Measurements from ENCODE around the gene KLHL3.

The KLHL3 gene

GRCh38 chr5:137706841-137707240, 29.0 kb downstream of the KLHL3 start:
- no peaks in the 10 kb centered on the region for H3K27me3 Mint-ChIP-seq
- H3K4me1 Mint-ChIP-seq (ENCODE audit: low read depth), result no peaks in the 10 kb centered on the region
- peaks cover 15% of the 10 kb centered on the region for H3K36me3 Mint-ChIP-seq (ENCODE audit: low read depth)
- no peak overlapping the region for H3K27ac Mint-ChIP-seq
- H3K4me3 Mint-ChIP-seq, result no peak overlapping the region
- H3K9me3 Mint-ChIP-seq, result no peaks in the 10 kb centered on the region

- Mint-ChIP-seq H3K27me3 (no peaks in the 10 kb centered on the region), H3K4me1 (ENCODE audit: low read depth) (no peaks in the 10 kb centered on the region), H3K9me3 (no peaks in the 10 kb centered on the region), H3K36me3 (ENCODE audit: low read depth) (peaks cover 15% of the 10 kb centered on the region), H3K4me3 (no peak overlapping the region), H3K27ac (no peak overlapping the region)
Measured at GRCh38 chr5:137705106-137705505, 30.8 kb downstream of the KLHL3 start.

- Mint-ChIP-seq H3K4me3 (no peak overlapping the region), H3K9me3 (no peaks in the 10 kb centered on the region), H3K27me3 (no peaks in the 10 kb centered on the region), H3K27ac (no peak overlapping the region), H3K4me1 (ENCODE audit: low read depth) (no peaks in the 10 kb centered on the region), H3K36me3 (ENCODE audit: low read depth) (peaks cover 10% of the 10 kb centered on the region)
Measured at GRCh38 chr5:137703565-137703964, 32.3 kb downstream of the KLHL3 start.

DNA sequence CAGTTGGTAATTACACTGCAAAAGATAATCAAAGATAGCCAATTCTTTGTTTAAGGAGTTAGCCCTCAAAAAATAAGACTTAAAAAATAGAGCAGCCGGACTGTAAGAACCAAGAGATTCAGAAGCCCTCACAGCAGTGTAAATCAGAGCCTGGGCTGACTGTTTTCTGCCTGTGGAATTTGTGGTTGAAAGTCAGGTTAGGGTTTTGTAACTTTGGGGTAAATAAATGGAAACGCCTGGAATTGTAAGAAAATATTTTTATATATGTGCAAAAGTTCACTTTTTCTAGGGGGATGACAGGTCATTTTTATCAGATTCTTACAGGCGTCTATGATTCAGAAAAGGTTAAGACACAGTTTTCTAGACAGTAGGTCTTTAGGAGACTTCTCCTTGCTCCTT, 35.6 kb downstream of the KLHL3 start:
- H3K27me3 Mint-ChIP-seq, result no peaks in the 10 kb centered on the region
- peaks cover 23% of the 10 kb centered on the region for H3K4me1 Mint-ChIP-seq (ENCODE audit: low read depth)
- no peak overlapping the region for H3K27ac Mint-ChIP-seq
- no peak overlapping the region for H3K4me3 Mint-ChIP-seq
- H3K9me3 Mint-ChIP-seq, result no peaks in the 10 kb centered on the region
- peaks cover 4% of the 10 kb centered on the region for H3K36me3 Mint-ChIP-seq (ENCODE audit: low read depth)

- Mint-ChIP-seq H3K27ac (no peak overlapping the region), H3K9me3 (no peaks in the 10 kb centered on the region), H3K36me3 (ENCODE audit: low read depth) (peaks cover 4% of the 10 kb centered on the region), H3K27me3 (no peaks in the 10 kb centered on the region), H3K4me1 (ENCODE audit: low read depth) (peaks cover 29% of the 10 kb centered on the region), H3K4me3 (no peak overlapping the region)
Measured at GRCh38 chr5:137699336-137700281, 36.3 kb downstream of the KLHL3 start.

- no peaks in the 10 kb centered on the region for H3K9me3 Mint-ChIP-seq
- H3K36me3 Mint-ChIP-seq (ENCODE audit: low read depth), result peaks cover 9% of the 10 kb centered on the region
- no peak overlapping the region for H3K4me3 Mint-ChIP-seq
- H3K27me3 Mint-ChIP-seq, result no peaks in the 10 kb centered on the region
- H3K27ac Mint-ChIP-seq, result peak overlapping the region; percentile 78
- peaks cover 34% of the 10 kb centered on the region for H3K4me1 Mint-ChIP-seq (ENCODE audit: low read depth)
Measured at GRCh38 chr5:137696481-137696880, 39.4 kb downstream of the KLHL3 start.

DNA sequence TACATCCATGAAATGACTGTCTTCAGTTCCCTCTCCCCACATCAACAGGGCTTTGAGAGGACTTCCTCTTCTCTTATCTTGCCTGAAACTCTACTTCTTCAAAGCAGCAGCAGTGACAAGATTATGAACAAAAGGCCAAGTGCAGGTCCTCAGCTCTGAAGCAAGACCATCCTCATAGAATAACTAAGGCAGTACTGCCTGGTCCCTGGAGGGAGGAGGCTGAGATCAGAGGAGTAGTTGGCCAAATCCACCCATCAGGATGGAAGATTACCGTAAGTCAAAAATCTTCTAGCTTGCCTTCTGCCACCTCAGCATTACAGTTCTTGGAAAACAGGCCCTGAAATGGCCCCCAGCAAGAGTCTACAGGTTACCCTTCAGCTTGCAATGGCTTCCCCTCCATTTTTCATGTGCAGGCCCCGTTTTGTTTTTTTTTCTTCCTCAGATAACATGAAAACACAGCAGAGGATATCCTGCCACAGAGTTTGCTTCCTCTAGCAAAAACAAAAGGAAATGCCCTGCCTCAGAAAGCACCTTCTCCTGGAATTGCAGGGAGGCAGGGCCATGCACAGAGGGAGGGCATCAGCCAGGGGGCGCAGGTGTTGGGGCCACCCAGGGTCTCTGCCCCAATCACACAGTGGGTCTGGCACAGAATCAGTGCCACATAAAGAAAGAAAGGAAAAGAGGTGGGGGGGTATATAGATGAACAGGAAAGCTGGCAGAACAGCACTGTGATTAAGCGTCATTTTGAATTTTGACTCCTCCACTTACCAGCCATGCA, 40.0 kb downstream of the KLHL3 start:
- Mint-ChIP-seq H3K4me1 (ENCODE audit: low read depth) (peaks cover 34% of the 10 kb centered on the region), H3K9me3 (no peaks in the 10 kb centered on the region), H3K36me3 (ENCODE audit: low read depth) (peaks cover 9% of the 10 kb centered on the region), H3K4me3 (no peak overlapping the region), H3K27me3 (no peaks in the 10 kb centered on the region), H3K27ac (peak overlapping the region; percentile 59)

GRCh38 chr5:137693951-137694721, 41.8 kb downstream of the KLHL3 start:
- no peak overlapping the region for H3K27ac Mint-ChIP-seq
- peaks cover 9% of the 10 kb centered on the region for H3K36me3 Mint-ChIP-seq (ENCODE audit: low read depth)
- H3K4me3 Mint-ChIP-seq, result no peak overlapping the region
- H3K9me3 Mint-ChIP-seq, result no peaks in the 10 kb centered on the region
- H3K4me1 Mint-ChIP-seq (ENCODE audit: low read depth), result peaks cover 34% of the 10 kb centered on the region
- no peaks in the 10 kb centered on the region for H3K27me3 Mint-ChIP-seq

DNA sequence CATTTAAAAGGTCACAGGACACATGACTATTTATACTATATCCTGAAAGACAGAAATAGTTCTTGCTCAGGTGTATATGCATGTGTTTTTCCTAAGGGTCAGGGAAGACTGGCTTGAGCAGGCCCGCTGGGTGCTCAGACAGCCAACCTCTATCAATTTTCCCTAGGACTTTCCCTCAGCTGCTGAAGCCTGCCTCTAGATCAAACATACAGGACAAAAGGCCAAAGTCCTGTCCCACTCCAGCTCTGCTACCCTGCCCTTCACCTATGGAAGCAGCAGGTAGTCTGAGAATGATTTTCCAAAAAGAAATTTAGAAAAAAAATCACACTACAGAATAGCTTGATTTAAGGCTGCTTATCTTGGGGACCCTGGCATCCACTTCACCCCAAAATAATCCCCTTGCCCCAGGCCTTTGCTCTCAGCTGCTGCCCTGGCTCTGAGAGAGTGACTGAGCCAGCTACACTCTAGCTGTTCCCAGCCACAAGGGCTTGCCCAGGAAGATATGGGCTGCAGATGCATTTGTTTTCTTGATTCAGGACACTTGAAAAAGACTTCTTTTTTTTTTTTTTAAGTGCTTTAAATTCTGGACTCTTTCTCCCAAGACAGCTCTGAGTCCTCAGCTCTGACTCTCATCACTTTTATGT, 42.5 kb downstream of the KLHL3 start:
- H3K4me3 Mint-ChIP-seq, result no peak overlapping the region
- no peaks in the 10 kb centered on the region for H3K9me3 Mint-ChIP-seq
- peaks cover 34% of the 10 kb centered on the region for H3K4me1 Mint-ChIP-seq (ENCODE audit: low read depth)
- H3K27me3 Mint-ChIP-seq, result no peaks in the 10 kb centered on the region
- no peak overlapping the region for H3K27ac Mint-ChIP-seq
- peaks cover 14% of the 10 kb centered on the region for H3K36me3 Mint-ChIP-seq (ENCODE audit: low read depth)

GRCh38 chr5:137689306-137689705, 46.6 kb downstream of the KLHL3 start:
- Mint-ChIP-seq H3K9me3 (no peaks in the 10 kb centered on the region), H3K27ac (no peak overlapping the region), H3K27me3 (no peaks in the 10 kb centered on the region), H3K36me3 (ENCODE audit: low read depth) (peaks cover 10% of the 10 kb centered on the region), H3K4me3 (no peak overlapping the region), H3K4me1 (ENCODE audit: low read depth) (peaks cover 5% of the 10 kb centered on the region)

DNA sequence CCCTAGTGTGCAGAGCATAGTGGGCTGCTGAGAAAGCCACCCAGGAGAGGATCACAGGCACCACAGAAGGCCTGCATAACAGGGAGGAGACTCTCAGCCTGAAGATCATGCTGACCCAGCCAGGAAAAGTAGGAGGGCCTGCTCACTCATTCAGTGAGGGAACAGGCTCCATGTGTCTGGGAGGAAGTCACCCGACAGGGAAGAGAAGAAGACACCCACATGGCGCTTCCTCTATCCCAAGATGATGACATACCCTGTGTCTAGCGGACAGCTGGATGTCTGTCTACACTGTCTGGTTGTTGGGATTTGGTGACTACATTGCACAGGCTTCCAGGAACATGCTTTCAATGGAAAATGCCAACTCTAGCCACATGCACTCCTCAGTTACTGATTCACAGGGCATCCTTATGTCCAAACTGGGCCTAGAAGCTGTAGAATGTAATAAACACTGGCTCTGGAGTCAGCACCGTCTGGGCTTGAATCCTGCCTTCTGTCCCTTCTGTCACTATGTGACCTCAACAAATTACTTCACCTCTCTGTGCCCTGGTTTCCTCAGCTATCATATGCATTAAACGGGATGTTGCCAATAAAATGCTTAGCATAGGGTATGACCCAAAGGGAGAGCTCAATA, 47.6 kb downstream of the KLHL3 start:
- H3K4me1 Mint-ChIP-seq (ENCODE audit: low read depth), result peaks cover 5% of the 10 kb centered on the region
- H3K36me3 Mint-ChIP-seq (ENCODE audit: low read depth), result peaks cover 10% of the 10 kb centered on the region
- no peak overlapping the region for H3K4me3 Mint-ChIP-seq
- no peaks in the 10 kb centered on the region for H3K27me3 Mint-ChIP-seq
- H3K27ac Mint-ChIP-seq, result no peak overlapping the region
- H3K9me3 Mint-ChIP-seq, result no peaks in the 10 kb centered on the region

- H3K27me3 Mint-ChIP-seq, result no peaks in the 10 kb centered on the region
- peaks cover 6% of the 10 kb centered on the region for H3K36me3 Mint-ChIP-seq (ENCODE audit: low read depth)
- H3K4me1 Mint-ChIP-seq (ENCODE audit: low read depth), result no peaks in the 10 kb centered on the region
- no peak overlapping the region for H3K27ac Mint-ChIP-seq
- H3K4me3 Mint-ChIP-seq, result no peak overlapping the region
- no peaks in the 10 kb centered on the region for H3K9me3 Mint-ChIP-seq
Measured at GRCh38 chr5:137684761-137685160, 51.1 kb downstream of the KLHL3 start.

- H3K9me3 Mint-ChIP-seq, result no peaks in the 10 kb centered on the region
- no peaks in the 10 kb centered on the region for H3K4me1 Mint-ChIP-seq (ENCODE audit: low read depth)
- H3K27me3 Mint-ChIP-seq, result no peaks in the 10 kb centered on the region
- H3K27ac Mint-ChIP-seq, result no peak overlapping the region
- no peak overlapping the region for H3K4me3 Mint-ChIP-seq
- H3K36me3 Mint-ChIP-seq (ENCODE audit: low read depth), result peaks cover 7% of the 10 kb centered on the region
Measured at GRCh38 chr5:137681191-137681590, 54.7 kb downstream of the KLHL3 start.

- H3K9me3 Mint-ChIP-seq, result no peaks in the 10 kb centered on the region
- H3K4me1 Mint-ChIP-seq (ENCODE audit: low read depth), result no peaks in the 10 kb centered on the region
- H3K27me3 Mint-ChIP-seq, result no peaks in the 10 kb centered on the region
- H3K4me3 Mint-ChIP-seq, result no peak overlapping the region
- no peak overlapping the region for H3K27ac Mint-ChIP-seq
- peaks cover 13% of the 10 kb centered on the region for H3K36me3 Mint-ChIP-seq (ENCODE audit: low read depth)
Measured at GRCh38 chr5:137679910-137680309, 56.0 kb downstream of the KLHL3 start.
